Stimulated activated CD8-positive, alpha-beta memory T cell treated with anti-CD3 and anti-CD28 coated beads, Interleukin-4, amount 100 ng/mL, for 1 hour (primary cell): ENCODE data around the gene CDH2.

ENCODE experiments used
- DNase-seq, 2 donors: peaks; one replicate each; pipeline ENCODE4 v3.0.0-alpha.2; 2020; ENCODE audit warnings: low read depth in 2 of 2, low spot score in 1 of 2

CDH2 gene

DNA sequence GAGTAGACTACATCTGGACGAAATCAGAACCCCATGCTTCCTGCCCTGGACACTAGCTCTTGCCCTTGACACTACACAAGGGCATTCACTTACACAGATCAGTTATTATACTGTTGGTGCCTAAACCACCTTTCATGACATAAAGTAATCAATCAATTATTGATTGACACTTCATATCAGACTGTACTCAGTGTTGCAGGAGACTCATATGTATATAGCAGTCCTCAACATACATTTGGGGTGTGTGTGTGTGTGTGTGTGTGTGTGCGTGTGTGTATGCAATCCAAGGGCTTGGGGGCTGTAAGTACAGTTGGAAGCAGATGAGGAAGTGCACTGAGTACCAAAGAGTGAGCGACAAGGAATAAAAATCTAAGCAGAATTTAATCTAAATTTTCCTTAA lies 5.1 kb downstream of the CDH2 start:
- no peak for DNase-seq

DNA sequence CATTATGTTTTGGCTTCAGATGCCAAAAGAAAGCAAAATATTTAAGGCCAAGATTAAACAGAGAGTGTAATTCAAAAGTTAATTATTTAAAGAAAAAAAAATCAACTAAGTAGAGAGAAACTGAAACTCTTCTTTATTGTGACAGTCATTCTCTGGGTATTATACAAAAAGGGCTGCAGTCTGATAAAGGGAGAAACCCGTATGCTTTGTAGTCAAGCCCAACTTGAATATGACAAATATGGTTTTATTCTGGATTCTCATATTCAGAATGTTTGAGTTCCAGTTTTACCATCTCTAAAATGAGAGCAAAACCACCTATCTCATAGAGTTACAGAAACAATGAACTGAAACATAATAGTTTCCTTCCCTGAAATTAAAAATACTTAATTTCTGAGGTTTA lies 8.2 kb downstream of the CDH2 start:
- DNase-seq = no peak

DNA sequence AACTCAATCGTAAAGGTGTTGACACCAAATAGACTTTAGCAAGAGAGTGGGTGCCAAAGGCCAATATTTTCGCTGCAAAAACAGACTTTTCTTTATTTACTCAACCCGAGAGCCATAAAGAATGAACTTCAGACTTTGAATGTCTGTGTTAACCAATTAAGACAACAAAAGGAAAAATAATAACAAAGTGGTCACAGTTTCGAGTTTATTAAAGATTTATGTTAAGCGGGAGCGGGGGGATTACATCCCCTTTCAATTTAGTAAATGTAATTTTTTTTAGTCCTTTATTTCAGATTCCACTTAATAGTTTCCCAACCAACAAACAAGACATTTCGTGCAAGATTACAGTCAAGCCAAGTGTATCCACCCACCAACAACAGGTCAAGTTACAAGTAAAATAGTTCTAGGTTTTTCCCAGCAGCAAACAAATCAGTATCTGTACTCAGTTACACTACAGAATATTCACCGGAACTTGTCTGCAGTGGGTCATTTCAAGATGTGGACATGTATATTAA lies 9.0 kb downstream of the CDH2 start:
- no peak for DNase-seq

DNA sequence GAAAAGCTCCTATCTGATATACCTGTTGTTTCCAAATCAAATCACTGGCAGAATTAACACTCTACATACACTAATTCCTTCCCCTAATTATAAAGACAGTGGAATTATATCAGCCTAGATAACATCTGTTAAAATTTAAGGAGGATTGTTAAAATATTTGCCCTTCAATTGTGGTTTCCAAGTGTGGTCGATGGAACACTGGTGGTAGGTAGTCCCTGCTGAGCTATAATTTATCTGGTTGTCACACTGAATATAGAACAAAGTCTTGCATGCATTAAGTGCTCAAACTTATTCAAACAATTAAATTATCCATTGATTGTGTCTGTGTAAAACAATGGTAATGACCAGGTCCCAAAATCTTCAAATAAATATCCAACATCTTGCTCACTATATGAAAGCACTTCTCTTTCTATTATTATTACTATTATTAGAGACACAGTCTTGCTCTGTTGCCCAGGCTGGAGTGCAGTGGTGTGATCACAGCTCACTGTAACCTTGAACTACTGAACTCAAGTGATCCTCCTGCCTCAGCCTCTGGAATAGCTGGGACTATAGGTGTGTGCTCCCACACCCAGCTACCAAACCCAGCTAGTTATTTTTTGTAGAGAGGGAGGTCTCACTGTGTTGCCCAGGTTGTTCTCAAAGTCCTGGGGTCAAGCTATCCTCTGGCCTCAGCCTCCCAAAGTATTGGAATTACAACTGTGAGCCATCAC lies 12.0 kb downstream of the CDH2 start:
- no peak for DNase-seq

DNA sequence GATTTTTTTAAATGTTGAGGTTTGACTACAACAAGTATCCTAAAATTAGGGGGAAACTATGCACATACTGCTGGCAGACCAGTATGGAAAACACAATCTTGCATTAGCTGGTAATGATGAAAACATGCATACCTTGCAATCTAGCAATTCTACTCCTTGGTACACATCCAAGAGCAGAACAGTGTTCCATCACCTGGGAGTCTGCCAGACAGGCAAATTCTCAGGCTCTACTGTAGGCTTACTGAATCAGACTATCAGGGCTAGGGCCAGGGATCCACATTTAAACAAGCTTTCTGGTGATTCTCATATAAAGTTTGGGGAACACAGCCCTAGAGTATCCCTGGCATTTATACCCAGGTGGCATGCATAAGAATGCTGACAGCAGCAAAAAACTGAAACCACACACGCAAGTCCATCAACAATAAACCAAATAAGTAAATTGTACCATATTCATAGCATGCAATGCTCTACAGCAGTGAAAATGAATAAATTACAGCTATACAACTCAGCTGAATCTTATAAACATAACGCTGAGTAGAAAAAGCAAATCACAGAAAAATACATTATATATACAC lies 13.6 kb downstream of the CDH2 start:
- DNase-seq = no peak

GRCh38 chr18:28161608-28162599 lies 15.0 kb downstream of the CDH2 start:
- DNase-seq = no peak

- no peak for DNase-seq
These were observed 17.9 kb downstream of the CDH2 start for GRCh38 chr18:28159055-28159454.

GRCh38 chr18:28158083-28158581 lies 18.8 kb downstream of the CDH2 start:
- no peak for DNase-seq

GRCh38 chr18:28153485-28154065 lies 23.4 kb downstream of the CDH2 start:
- DNase-seq = no peak

DNA sequence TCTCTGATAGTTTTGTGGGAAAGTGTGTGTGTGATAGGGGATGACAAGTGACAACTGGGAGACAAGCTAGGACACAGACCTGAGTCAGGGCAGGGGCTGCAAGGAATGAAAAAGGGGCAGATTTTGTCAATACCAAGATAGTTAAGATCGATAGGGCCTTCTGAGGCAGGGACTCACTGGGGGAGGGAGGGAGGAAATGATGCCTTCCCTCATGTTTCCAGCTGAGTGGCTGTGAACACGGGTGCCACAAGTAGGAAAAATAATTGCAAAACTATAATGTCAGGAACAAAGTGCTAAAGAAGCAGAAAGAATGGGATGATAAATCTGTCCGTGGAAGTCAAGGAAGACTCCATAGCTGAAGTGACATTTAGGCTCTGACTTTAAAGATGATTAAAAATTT lies 24.2 kb downstream of the CDH2 start:
- DNase-seq = no peak

GRCh38 chr18:28152354-28152753 lies 24.6 kb downstream of the CDH2 start:
- DNase-seq = no peak

GRCh38 chr18:28151434-28151833 lies 25.5 kb downstream of the CDH2 start:
- no peak for DNase-seq

- no peak for DNase-seq
These were observed 26.0 kb downstream of the CDH2 start for GRCh38 chr18:28150925-28151324.

DNA sequence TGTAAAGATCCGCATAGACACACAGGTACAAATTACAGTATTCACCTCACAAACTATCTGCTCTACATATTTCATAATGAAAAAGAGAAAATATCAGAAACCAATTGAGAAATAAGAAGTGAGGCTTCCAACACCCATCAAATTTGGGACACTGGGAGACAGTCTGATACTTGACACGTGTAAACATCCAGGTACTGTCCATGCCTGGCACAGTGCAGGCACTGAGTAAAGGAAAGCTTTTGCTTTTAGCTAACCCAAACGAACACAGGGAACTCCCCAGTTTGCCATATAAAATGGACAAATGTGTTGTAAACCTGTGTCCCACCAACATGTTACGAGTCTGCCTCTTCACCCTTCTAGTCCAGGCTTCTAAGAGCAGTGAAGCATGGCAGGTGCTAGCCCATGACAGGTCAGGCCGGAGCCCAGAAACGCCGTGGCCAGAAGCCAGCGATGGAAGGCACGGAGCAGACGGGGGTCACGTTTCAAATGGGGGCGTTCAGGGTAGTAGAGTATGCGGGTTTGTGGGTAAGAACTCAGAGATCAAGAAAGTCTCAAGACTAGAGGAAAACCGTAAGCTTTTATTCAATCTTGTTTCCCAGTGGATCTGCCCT lies 27.0 kb downstream of the CDH2 start:
- DNase-seq = no peak

- DNase-seq = no peak
These were observed 29.2 kb downstream of the CDH2 start for GRCh38 chr18:28147674-28148171.

- no peak for DNase-seq
These were observed 33.2 kb downstream of the CDH2 start for GRCh38 chr18:28143725-28144124.

DNA sequence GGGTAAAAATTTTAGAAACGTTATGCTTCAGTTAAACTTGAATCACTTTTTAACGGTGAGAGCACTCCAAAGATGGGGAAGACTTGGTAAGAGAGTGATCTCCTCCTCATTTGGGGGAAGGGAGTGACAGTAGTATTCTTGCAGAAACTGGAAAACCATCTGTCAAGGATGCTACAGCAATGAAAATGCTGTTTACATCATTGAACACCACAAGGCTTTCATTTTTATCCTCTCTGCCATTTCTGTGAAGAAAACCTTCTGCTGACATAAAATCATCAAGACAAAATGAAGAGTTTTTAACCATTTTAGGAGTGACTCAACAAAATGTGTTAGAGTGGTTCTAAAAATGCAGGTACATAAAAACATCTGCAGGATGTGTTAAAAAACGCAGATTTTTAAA lies 38.1 kb downstream of the CDH2 start:
- no peak for DNase-seq

- DNase-seq = no peak
These were observed 40.9 kb downstream of the CDH2 start for GRCh38 chr18:28136071-28136470.

GRCh38 chr18:28134774-28135173 lies 42.2 kb downstream of the CDH2 start:
- no peak for DNase-seq

GRCh38 chr18:28132084-28132483 lies 44.8 kb downstream of the CDH2 start:
- DNase-seq = no peak

GRCh38 chr18:28128659-28128980 lies 48.3 kb downstream of the CDH2 start:
- no peak for DNase-seq
